Renal cortical epithelial cell (primary cell): Measurements from ENCODE around the gene MEIS2. TPM values are rescaled to one million over a fixed set of nuclear protein-coding genes. Genes with fewer than 3 reads are reported as not detected.
A peak's percentile ranks its signal among the peaks of the same experiment; 100 is the strongest.

Experiments used
- DNase-seq: peaks from one replicate; pipeline ENCODE4 v3.0.0-alpha.2; 2011; ENCODE audit warnings: low read depth
- total RNA-seq: library from RNA; depleted of rRNA; stranded (reverse); fragments of >200 nt; gene quantifications from 2 replicates; pipeline ENCODE4 v1.2.3, GENCODE V29; 2014

MEIS2 gene
- total RNA-seq, 1 donor from 2014 or later: 2.6 TPM

DNA sequence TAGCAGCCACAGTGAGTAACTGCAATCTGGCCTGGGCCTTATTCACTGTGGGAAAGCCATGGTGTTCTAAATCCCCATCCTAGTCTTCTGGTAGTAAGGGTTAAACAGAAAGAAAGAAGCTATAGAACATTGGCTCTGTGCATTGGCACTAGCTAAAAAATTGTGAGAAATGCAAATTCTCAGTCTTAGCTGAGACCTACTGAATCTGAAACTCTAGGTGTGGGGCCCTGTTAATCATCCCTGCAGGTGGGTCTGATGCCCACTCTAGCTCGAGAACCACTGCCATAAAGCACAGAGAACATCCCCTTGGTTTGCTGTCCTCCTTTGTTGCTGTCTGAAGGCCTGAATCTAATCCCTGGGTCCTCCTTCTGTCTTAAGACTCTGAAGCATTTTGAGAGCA lies 59.3 kb downstream of the MEIS2 start:
- no peak for DNase-seq

DNA sequence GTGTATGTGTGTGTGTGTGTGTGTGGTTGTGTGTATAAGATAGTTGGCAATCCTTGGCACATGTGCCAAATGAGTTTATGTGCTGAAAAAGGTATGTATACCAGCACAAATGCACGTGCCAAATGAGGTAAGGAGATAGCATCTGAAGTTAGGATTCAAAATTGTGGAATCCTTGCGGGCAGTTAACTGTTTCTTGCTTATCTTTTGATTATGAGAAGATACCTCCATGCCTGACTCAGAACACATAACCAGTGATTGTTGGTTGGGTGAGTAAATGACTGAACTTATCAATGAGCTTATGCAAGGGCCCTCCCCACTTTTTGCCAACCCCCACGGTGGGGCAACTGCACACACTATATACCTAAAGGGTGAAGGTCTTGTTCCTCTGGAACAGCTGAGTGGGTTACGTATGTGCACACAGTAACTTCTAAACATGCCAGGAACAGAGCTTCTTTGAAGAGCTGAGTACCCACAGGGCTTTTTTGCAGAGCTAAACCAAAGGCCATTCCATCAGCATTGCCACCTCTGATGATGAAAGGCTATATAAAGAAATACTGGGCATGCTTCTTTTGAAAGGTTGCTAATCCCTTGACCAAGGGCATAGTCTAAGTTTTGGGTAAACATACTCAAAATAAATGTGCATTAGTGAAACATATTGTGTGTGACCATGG lies 60.1 kb downstream of the MEIS2 start:
- DNase-seq: no peak

DNA sequence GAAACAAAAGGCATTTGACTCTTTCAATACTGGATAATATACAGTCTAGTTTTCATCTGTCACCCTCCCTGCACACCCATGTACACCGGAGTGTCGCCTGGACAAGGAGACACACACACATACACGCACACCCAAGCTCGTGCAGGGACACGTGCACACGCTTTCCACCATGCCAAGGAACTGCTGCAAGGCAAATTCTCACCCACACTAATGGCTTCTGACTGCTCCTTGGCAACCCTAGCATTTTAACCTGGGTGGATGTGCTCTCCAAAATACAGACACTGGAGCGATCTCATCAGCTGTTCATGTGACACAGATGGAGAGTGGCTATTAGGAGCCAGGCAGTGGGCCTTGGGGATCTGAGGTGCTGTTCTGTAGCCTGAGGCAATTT lies 61.6 kb downstream of the MEIS2 start:
- DNase-seq: no peak

DNA sequence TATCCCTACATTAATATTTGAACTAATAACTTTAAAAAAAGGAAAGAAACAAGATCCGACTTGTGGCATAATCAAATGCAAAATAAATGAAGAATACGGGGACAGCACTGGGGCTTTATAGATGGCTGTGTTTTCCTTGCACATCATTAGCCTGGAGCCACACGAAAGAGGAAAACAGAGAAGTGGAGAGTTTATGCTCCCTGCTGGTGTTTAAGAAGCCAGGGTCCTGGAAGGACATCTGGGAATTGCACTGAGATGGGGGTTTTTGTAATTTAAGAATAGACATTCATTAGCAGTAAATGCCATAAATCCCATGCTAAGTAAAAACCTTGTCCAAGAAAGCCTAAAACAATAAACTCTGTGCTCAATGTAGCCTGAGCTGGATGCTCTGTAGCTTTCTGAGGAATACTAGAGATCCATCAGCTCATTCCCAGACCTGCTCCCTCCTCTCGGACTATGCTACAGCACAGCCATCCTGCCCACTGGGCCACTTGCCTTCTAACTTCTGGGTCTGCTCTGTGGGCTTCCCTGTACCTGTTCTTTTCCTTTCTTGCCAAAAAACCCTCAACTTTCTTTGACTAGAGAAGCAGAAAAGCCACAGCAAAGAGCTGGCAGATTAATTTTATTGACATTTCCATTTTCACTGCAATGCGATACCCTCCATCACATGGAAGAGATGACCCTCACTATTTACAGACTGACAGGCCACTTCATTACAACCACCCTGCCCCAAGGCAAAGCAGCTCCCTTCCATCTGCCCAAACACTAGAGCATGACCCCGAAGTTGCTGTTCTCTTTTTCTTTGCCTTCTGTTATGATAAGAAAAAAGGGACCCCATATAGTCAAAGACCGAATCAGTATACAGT lies 62.3 kb downstream of the MEIS2 start:
- DNase-seq: no peak

DNA sequence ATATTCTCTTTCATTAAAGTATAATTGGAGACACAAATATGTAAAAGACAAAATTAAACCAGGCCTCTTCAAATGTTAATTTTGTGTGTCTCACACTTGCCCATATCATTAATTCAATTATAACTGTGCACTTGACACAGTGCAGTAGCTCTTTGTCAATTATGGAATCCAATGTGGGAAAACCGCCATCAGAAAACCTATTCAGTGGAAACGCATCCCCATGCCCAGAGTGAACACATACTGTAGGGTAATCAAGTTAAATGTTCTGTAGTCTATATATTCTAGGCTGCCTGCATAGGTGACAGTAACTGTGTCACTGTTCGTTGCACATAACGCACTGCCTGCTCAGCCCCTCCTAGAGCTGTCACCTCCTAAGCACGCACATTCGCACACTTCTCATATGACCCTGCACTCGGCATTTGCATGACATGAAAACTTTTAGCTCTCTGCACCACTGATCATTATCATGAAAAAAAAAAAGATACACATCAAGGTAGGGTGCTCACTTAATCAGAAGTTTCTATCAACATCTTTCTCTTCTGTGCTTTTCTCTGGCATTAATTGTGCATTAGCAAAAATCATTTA lies 63.2 kb downstream of the MEIS2 start:
- DNase-seq: no peak

DNA sequence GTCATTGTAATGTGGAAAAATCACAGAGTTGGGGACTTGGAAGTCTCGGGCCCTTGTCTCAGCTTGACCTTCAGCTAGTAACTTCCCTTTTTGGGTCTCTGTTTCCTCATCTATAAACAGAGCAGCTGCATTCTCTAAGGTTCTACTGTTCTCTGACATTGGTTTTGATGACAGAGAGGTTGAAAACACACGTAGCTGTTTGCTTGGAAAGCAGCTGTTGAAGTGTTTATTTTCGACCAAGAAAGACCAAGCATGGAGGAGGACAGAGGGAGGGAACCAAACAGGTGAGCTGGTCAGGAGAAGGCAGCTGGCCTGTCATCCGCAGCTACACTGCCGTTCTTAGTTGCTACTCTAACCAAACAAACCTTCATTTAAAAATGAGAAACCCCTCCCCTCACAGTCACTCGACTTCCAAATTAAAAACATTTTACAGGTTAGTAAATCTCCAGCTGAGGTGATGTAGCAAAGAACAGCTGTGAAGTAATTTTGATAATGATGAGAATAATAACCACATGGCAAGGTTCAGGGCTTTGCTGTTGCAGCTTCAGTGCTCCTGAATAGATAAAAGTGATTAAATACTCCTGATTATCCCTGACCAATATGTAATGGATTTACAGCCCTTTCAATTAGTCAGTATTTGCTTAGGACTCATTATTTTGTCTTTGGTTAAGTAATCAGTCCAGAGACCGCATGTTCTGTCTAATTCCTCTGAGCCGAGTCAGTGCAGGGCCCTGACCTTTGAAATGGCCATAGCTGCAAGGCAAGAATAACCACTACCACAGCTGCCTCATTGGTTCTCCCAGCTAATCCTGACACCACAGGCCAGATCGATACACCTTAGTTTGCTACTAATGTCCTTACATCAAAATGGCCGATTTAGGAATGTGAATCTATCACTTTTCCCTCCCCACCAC lies 65.3 kb downstream of the MEIS2 start:
- DNase-seq: peak; percentile 66

DNA sequence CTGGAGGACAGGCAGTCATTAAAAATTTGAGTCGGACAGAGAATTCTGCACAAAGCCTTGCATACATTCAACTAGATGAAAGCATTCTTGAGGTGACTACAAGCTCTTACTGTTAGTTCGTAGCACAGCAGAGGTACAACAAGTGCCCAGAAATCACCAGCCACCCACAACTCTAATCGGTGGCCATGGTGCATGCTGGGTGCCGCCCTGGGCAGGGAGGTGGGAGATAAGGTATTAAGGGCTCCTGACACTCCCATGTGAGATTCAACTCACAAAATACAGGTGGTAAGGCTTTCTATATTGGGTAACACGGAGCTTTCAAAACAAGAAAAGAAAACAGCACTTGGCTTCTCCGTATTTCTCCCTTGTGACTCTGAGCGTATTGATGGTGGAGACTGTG lies 66.0 kb downstream of the MEIS2 start:
- DNase-seq: no peak

DNA sequence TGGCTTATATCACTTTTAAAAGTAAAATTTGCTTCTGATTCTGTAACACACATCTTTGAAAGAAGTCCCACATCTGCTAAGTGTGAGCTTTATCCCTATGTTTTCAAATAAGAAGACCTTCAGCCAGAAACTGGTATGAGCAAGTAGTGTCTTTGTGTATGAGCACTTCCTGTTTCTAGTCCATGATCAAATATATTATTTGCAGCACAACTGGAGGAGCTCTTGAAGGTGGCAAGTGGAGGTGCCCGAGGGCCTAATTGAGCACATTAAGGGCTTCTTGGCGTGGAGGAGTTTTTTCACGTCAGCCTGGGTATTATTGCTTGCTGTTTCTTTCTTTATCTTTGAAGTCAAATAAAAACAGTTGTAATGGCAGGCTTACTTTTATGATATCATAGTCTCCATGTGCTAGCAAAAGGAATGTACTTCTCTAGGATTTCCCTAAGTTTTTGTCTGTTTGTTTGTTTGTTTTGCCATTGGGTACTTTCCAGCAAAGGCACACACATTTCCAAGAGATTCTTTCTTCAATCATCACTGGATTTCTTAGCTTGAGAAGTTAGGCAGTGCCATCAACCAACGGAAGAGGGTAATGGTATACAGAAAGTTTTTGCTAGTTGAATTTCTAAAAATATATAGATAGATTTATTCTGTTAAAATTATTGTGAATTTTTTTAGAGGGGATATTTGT lies 68.1 kb downstream of the MEIS2 start:
- DNase-seq: no peak

DNA sequence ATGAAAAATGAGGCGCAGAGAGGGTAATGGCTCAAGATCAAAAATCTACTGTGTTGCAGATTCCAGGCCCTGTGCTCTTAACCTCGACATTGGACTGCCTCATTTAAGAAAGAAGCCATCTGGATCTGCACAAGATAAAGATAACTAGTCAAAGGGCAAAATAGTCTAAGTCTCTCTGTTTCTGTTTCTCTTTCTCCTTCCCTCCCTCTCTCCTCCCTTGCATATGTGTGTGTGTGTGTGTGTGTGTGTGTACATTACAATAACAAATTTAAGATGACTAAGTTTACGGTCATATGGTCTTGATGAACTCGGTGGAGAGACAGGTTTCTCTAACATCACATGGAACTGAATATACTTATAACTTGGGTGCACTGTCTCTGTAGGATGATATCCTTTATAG lies 69.2 kb downstream of the MEIS2 start:
- no peak for DNase-seq

DNA sequence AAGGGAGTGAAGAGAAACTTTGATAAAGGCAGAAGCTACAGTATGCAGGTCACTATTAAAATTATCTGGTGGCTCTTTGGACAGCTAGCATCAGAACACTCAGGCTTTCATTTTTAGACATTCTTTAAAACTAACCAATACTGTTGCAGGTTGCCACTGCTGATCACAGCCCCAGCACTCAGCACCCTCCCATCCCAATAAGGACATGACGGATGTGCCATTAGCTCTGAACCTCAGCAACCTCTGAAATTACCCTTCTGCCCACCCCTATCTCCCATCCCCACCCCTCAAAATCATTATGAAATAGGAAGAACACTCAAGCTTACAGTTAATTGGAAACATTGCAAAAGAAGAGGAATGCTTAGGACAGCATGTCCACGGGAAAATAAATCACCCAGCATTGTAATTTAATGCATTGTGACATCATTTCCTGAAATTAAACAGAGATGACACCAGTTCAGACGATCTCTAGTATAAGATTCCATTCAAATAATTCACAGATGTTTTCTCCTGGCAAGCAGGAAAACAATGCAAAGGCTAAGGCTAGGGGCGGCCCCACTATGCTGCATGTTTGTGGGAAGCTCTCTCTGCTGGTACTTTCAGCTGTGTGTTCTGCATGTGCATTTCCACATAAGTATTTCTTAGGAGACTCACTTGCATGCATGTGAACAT lies 71.6 kb downstream of the MEIS2 start:
- no peak for DNase-seq

DNA sequence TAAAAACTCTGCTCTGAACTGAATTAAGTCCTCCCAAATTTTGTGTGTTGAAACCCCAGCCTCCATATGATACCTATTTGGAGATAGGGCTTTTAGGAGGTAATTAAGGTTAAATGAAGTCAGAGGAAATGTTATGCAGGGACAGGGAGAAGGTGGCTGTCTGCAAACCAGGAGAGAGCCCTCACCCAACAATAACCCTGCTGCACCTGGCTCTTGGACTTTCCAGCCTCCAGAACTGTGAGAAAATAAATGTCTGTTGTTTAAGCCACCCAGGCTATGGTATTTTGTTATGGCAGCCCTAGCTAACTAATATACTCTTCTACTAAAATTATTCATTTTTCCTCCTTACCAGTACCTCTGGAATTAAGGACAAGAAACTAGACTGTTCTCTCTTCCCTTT lies 79.5 kb downstream of the MEIS2 start:
- no peak for DNase-seq

DNA sequence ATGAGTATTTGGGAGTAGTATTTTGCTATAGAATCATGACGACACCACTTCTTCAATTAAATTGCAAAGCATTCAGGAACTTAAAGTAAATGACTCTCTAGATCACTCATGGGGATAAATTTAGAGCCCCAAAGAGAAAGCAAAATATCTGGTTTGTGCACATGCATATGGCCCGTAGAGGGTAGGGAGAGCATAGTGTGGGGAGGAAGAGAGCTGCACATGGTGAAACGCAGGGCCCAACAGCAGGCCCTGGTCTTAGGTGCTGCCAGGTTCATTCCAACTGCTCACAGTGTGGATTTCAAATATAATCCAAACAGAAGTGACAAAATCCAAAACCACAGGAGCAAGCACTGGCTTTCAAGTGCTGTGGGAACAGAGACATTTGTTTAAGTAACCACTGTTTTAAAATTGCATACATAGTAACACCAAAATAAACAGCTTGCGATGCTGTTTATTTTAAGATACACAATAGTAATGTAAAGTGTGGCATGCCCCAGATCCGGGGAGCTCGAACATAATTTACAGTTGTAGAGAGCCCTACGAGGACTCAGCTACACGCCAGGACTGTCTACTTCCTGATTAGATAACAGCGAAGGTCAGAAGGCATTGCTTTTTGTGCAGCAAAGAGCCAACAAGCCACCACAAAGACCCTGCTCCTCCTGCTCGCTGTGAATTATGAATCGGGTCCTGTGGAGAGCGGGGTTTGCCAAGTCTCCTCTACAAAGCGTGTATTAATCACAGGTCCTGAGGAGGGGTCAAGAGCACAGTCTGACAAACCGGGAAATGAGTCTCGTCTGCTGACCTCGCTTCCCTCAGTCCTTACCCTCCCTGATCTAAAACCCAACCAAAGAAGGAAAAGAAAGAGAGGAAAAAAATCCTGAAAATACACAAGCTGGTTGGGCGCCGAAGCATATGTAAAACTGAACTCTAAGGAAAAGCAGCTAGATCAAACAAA lies 80.6 kb downstream of the MEIS2 start:
- DNase-seq: no peak

DNA sequence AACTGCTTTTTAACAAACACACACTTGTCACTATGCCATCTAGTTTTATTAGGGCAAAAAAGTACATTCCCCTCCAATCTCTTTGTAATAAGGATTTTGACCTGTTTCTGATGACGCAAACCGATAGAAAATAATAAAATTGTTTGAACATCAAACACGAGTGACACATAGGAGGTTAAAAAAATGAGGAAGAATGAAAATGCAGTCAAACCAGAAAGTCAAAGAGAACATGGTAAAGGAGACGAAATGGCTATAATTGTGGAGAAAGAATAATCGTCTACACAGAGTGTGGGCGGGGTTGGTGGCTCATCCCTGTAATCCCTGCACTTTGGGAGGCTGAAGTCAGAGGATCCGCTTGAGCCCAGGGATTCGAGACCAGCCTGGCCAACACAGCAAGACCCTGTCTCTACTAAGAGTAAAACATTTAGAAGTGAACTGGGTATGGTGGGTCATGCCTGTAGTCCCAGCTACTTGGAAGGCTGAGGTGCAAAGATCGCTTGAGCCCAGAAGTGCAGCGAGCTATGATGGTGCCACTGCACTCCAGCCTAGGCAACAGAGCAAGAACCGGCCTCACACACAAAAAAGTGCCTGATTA lies 83.2 kb downstream of the MEIS2 start:
- DNase-seq: no peak

DNA sequence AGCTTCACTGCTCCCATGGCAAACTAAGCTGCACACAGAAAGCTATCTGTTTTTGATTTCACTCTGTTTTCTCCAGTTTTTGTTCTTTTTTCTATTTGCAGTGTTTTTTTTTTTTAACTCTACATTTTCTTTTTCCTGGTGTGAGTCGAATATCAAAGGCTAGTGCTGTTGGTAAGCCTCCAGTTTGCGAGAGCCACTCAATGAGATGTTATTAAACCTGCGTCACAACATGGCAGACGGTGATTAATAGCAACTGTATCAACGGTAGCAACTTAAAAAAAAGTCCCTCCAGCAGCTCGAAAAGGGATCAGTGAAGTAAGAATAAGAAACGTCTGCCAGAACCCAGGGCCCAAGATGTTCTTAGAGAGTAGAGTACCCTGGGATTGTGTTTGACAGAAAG lies 84.1 kb downstream of the MEIS2 start:
- DNase-seq: no peak

DNA sequence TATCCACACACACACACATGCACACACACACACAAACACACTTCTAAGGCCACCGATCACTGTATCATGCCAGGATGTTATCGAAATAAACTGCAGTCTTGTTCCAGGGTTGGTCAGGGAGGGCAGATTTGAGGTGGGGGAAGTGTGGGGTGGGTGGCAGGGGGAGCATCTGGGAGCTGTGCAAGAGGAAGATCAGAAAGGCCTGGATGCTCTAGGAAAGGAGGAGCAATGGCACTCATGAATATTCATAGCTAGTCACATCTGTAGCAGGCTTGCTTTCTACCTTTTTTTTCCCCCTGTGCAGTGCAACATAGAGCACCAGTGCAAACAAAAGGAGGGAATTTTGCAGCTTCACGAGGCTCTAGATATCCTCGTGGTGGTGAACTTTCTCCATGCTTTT lies 84.9 kb downstream of the MEIS2 start:
- no peak for DNase-seq

DNA sequence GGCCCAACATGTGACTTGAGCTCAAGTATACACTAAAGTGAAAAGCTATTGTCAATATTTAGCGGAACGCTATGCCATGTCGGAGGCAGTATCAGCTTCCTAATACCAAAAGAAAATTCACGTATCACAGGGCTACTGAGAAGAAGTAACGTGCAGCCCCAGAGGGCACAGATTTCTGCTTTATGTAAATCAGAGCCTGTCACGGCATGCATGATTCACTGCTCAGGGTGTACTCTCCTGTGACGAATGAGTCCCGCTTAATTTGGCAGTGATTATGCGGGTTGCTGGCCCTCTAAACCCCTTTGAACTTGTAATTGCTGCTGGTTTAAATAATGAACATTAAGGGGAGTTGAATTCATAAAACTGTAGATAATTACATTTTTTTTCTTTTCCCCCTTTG lies 85.3 kb downstream of the MEIS2 start:
- DNase-seq: peak; percentile 44

DNA sequence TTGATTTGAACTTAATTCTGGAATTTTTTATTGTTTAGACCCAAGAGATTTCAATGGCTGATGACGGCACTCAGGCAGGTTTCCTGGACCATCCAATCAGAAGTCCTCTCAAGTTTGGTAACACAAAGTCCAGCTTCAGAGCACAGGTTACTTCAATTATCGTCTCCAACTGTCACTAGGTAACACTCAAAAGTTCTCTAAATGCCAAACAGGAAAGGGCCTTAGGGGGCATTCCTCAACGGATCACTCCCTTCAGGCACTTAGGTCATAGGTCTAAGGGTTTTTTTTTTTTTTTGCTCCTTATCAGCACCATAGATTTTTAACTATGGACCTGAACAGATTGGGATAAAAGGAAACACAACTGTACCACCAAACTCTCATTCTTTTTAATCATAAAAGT lies 85.8 kb downstream of the MEIS2 start:
- DNase-seq: no peak

DNA sequence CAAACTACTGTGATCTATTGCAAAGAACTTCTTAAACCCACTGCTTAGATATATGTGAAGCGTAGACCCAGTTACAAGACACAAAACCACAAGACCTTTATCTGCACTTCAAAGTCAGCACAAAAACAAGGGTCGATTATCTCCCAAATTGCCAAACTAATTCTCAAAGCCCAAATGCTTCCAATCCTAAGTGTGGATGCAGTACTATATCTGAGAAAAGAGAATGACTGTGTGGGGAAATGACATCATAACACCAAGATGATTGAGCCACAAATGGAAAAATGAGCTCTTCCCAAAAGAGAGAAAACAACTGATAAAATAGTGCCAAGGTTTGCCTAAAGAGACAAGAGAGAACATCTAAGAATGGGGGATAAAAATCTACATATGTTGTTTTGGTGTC lies 86.2 kb downstream of the MEIS2 start:
- no peak for DNase-seq

DNA sequence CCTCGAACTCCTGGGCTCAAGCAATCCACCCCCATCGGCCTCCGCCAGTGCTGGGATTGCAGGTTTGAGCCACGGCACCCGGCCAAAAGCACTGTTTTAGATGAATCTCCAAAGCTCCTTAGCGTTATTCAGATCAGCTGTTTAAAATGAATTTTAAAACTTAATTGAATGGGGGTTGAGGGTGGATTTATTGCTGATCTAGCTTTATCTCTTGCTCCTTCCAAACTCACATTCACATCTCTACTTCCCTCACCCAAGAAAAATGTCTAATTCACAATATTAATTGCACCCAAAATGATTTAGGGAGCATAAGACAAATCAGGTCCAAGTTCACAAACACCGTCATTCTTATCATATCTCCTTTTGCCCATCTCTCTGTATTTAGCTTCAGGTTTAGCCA lies 89.8 kb downstream of the MEIS2 start:
- no peak for DNase-seq
